Cortex of kidney (tissue), 1 donor: ENCODE data around the gene GLYATL2.

Experiments
- DNase-seq: peaks from one replicate; lab custom pipeline; 2025; lab: John Stamatoyannopoulos, UW

The GLYATL2 gene

GRCh38 chr11:58844361-58845005 lies at the start of gene GLYATL2:
TSS of gene GLYATL2 (minus strand) at chr11:58844704. CDS start at chr11:58839612, 5,092 bp downstream.
- no peak for DNase-seq

GRCh38 chr11:58893899-58894298 lies 49.4 kb upstream of the GLYATL2 start:
- no peak for DNase-seq

GRCh38 chr11:58888579-58888978 lies 44.1 kb upstream of the GLYATL2 start:
- no peak for DNase-seq

- DNase-seq, result no peak
These were observed 42.9 kb upstream of the GLYATL2 start for GRCh38 chr11:58887452-58887851.

GRCh38 chr11:58880625-58881024 lies 36.1 kb upstream of the GLYATL2 start:
- no peak for DNase-seq

GRCh38 chr11:58880166-58880565 lies 35.7 kb upstream of the GLYATL2 start:
- DNase-seq, result no peak

GRCh38 chr11:58867556-58867955 lies 23.1 kb upstream of the GLYATL2 start:
- no peak for DNase-seq

GRCh38 chr11:58866788-58867187 lies 22.3 kb upstream of the GLYATL2 start:
- DNase-seq, result no peak

- no peak for DNase-seq
These were observed 19.8 kb upstream of the GLYATL2 start for GRCh38 chr11:58864335-58864734.

- DNase-seq, result no peak
These were observed 19.2 kb upstream of the GLYATL2 start for GRCh38 chr11:58863697-58864096.

GRCh38 chr11:58861533-58861932 lies 17.0 kb upstream of the GLYATL2 start:
- no peak for DNase-seq

GRCh38 chr11:58856806-58857205 lies 12.3 kb upstream of the GLYATL2 start:
- DNase-seq, result no peak

- no peak for DNase-seq
These were observed 882 bp upstream of the GLYATL2 start for GRCh38 chr11:58845386-58845785.

GRCh38 chr11:58837707-58838388 lies 6.7 kb downstream of the GLYATL2 start:
- DNase-seq, result no peak

- no peak for DNase-seq
These were observed 12.4 kb downstream of the GLYATL2 start for GRCh38 chr11:58832056-58832645.

- DNase-seq, result no peak
These were observed 13.7 kb downstream of the GLYATL2 start for GRCh38 chr11:58830673-58831301.

- no peak for DNase-seq
These were observed 14.7 kb downstream of the GLYATL2 start for GRCh38 chr11:58829786-58830185.

GRCh38 chr11:58813693-58814092 lies 30.8 kb downstream of the GLYATL2 start:
- DNase-seq, result no peak

GRCh38 chr11:58811499-58811898 lies 33.0 kb downstream of the GLYATL2 start:
- no peak for DNase-seq

- DNase-seq, result no peak
These were observed 37.2 kb downstream of the GLYATL2 start for GRCh38 chr11:58807343-58807742.

- no peak for DNase-seq
These were observed 39.4 kb downstream of the GLYATL2 start for GRCh38 chr11:58805065-58805464.

GRCh38 chr11:58801974-58802545 lies 42.4 kb downstream of the GLYATL2 start:
- DNase-seq, result no peak

- DNase-seq, result no peak
These were observed 43.2 kb downstream of the GLYATL2 start for GRCh38 chr11:58801302-58801701.
